PC-3 (cell line): ENCODE data around the gene ETFDH. TPM values are rescaled to one million over a fixed set of nuclear protein-coding genes. Genes with fewer than 3 reads are reported as not detected.

ENCODE experiments used
- ATAC-seq: fragments of 200-7000 bp; cut with Tn5 transposase; 2 replicates; pipeline ENCODE4 v1.9.1; 2020; ENCODE audit warnings: mild to moderate bottlenecking, moderate library complexity
- Bru-seq: library from RNA; stranded (reverse); fragments of 400-500 nt; gene quantifications from one replicate; lab custom pipeline; 2021; lab: Mats Ljungman, UMichigan
- BruChase-seq, 2 experiments: library from RNA; stranded (reverse); fragments of 400-500 nt; gene quantifications; one replicate each; lab custom pipeline; 2021; lab: Mats Ljungman, UMichigan
- BruUV-seq: library from RNA; stranded (reverse); fragments of 400-500 nt; replicated peaks from 2 replicates; lab custom pipeline; 2021; lab: Mats Ljungman, UMichigan
- CTCF ChIA-PET: fragments of 300-600 bp; sonication (Branson Sonifier 250); formaldehyde crosslinking; loops from one replicate; lab custom pipeline; 2022; ENCODE audit warnings: antibody characterized with exemption; lab: Charles Lee
- POLR2A ChIA-PET: fragments of 300-600 bp; sonication (Branson Sonifier 250); formaldehyde crosslinking; loops from one replicate; lab custom pipeline; 2022; ENCODE audit warnings: antibody characterized with exemption; ENCODE audit not compliant: unreplicated experiment; lab: Charles Lee
- DNase-seq: peaks from one replicate; pipeline ENCODE4 v3.0.0-alpha.2; 2015
- H2AFZ ChIP-seq: fragments of 300-600 bp; sonication (generic); 2 replicates; pipeline ENCODE4 v1.6.0; 2016; ENCODE audit warnings: antibody characterized with exemption, low read length
- H3F3A ChIP-seq: fragments of 300-600 bp; sonication (generic); one replicate; pipeline ENCODE4 v1.6.0; 2017; ENCODE audit warnings: antibody characterized with exemption, low read length, control low read depth, mild to moderate bottlenecking; ENCODE audit not compliant: unreplicated experiment
- H3K27ac ChIP-seq: fragments of 300-600 bp; sonication (generic); 2 replicates; pipeline ENCODE4 v1.5.1; 2016; ENCODE audit warnings: mild to moderate bottlenecking, low read length
- H3K27me3 ChIP-seq: fragments of 300-600 bp; sonication (generic); 2 replicates; pipeline ENCODE4 v1.6.1; 2016; ENCODE audit warnings: low read length, mixed read lengths
- H3K36me3 ChIP-seq: fragments of 300-600 bp; sonication (generic); 2 replicates; pipeline ENCODE4 v1.6.1; 2016; ENCODE audit warnings: low read depth, mixed run types, low read length, mixed read lengths
- H3K4me1 ChIP-seq: fragments of 300-600 bp; sonication (generic); 2 replicates; pipeline ENCODE4 v1.5.1; 2016; ENCODE audit warnings: low read length; ENCODE audit not compliant: insufficient read depth
- H3K4me2 ChIP-seq: fragments of 300-600 bp; sonication (generic); 2 replicates; pipeline ENCODE4 v1.6.0; 2016; ENCODE audit warnings: low read length
- H3K4me3 ChIP-seq: fragments of 300-600 bp; sonication (generic); 2 replicates; pipeline ENCODE4 v1.5.1; 2016; ENCODE audit warnings: mild to moderate bottlenecking, low read length, mixed read lengths
- H3K79me2 ChIP-seq: fragments of 300-600 bp; sonication (generic); 2 replicates; pipeline ENCODE4 v1.6.1; 2017; ENCODE audit warnings: low read length, mixed read lengths
- H3K9ac ChIP-seq: fragments of 300-600 bp; sonication (generic); 2 replicates; pipeline ENCODE4 v1.6.0; 2016; ENCODE audit warnings: mild to moderate bottlenecking, low read length
- H3K9me2 ChIP-seq: fragments of 300-600 bp; sonication (generic); replicated peaks from 2 replicates; pipeline ENCODE4 v1.6.1; 2016; ENCODE audit warnings: mixed run types, low read length, mixed read lengths
- H3K9me3 ChIP-seq: fragments of 300-600 bp; sonication (generic); 2 replicates; pipeline ENCODE4 v1.6.1; 2016; ENCODE audit warnings: low read length, mixed read lengths
- H4K20me1 ChIP-seq: fragments of 300-600 bp; sonication (generic); 2 replicates; pipeline ENCODE4 v1.6.1; 2016; ENCODE audit warnings: low read length, mixed read lengths
- EZH2 ChIP-seq: fragments of 300-600 bp; sonication (generic); IDR thresholded peaks from one replicate; pipeline ENCODE4 v1.6.1; 2017; ENCODE audit warnings: antibody characterized with exemption, mild to moderate bottlenecking, low read length; ENCODE audit not compliant: unreplicated experiment
- EZH2phosphoT487 ChIP-seq: fragments of 300-600 bp; sonication (generic); IDR thresholded peaks from 2 replicates; pipeline ENCODE4 v1.6.1; 2018; ENCODE audit warnings: mild to moderate bottlenecking, antibody characterized with exemption, low read length, borderline replicate concordance
- intact Hi-C: fragments of 100-400 bp; cut with micrococcal nuclease; formaldehyde crosslinking; loops from 2 replicates; pipeline ENCODE4 v1.9.0; 2023
- long read RNA-seq: library from polyadenylated mRNA; unstranded; transcript quantifications from one replicate; pipeline ENCODE4 v2.0.0, GENCODE V29; 2021; ENCODE audit not compliant: unreplicated experiment
- total RNA-seq: library from RNA; depleted of rRNA; stranded (reverse); fragments of >200 nt; gene quantifications from 2 replicates; pipeline ENCODE4 v1.2.3, GENCODE V29; 2014; rRNA removed
- TF ChIP-seq, protein P1 (sequence below): fragments of 300-600 bp; sonication (generic); conservative IDR thresholded peaks from 2 replicates; pipeline ENCODE4 v1.5.1; 2017; ENCODE audit warnings: antibody characterized with exemption, low read depth, mild to moderate bottlenecking, low read length

The ETFDH gene
- total RNA-seq (22.4 and 23.8 TPM in 2 replicates), Bru-seq, nascent RNA (percentile 64 among the genes with signal in this experiment), BruChase-seq, experiment 1, labeled RNA remaining after a 6-hour chase (percentile 68 among the genes with signal in this experiment), BruChase-seq, experiment 2, labeled RNA remaining after a 2-hour chase (percentile 77 among the genes with signal in this experiment)
- long read RNA-seq, transcript ETFDH-206 (13 exons, 3,282 nt), result major isoform, 47 of 62 reads
- long read RNA-seq, partial matches to known transcripts, result 2 of 62 reads
- long read RNA-seq, other reads (novel, unspliced or antisense), result 11 of 62 reads

DNA sequence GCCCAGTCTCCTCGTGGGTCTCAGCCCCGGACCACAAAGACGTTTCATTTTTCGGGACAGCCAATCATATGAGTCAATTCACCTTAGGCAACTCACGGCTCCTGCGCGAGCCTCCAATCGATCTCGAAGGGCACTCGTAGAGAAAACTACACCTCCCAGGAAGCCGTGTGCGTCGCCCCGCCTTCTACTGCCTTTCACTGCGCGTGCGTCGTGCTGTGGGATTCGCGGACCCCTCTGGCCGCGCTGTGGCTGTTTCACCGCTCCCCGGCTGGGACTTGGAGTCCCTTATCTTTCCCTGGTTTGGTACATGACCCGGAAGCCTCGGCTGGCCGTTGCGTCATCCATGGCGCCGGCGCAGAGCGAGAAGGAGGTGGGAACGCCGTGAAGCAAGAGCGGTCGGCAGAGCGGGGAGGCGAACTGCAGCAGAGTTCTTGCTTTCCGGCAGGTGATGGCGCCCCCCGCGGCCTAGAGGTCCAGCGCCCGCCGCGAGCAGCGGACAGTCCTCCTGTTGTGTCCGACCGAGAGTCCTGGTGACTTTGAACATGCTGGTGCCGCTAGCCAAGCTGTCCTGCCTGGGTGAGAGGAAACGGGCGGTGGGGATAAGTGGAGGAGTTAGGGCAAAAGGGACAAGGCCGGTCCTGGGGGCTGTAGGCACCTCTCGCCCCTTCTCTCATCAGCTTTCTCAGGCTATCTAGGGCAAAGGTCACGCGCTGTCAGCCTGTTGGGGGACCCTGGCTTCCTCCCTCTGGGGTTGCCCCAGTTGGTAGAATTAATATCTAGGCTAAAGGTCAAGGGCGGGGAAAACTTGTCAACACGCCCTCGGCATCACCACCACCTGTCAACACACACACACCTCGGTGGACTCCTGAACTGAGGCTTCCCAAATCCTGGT is at the start of gene ETFDH:
Gene ETFDH (plus strand): TSS at position 382 of the 892 bp plus-strand sequence. CDS start 161 bp downstream, at position 543.
- Histone ChIP-seq H3K27me3 (no peaks in the 10 kb centered on the region), H3K79me2 (peaks cover 55% of the 10 kb centered on the region)
- intact Hi-C loops, result no loop called here

DNA sequence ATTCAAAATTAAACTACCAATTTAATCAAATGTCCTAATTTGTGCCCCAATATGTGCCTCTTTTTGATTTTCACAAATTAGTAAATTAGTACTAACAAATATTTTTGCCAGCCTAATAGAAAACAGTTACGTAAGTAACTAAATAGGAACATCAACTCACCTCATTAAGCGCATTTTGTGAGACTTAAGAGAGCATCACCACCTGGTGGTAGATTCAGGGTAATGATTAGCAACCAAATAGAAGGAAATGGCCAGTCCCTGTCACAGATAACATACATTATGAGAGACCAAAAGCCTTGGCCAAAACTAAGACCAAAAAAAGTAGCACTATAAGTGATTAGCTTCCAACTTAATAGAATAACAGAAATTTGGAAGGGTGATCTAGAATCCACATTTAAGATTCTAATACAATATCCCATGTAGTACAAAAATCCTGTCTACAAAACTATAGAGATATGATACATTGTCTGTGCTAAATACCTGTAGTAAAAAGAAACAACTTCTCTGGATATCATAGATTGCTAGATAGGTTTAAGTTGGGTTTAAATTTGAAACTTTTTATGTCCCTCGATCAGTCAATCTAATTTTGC is 47.1 kb upstream of the ETFDH start:
- no peak for TF ChIP-seq EZH2
- TF ChIP-seq, protein P1, sequence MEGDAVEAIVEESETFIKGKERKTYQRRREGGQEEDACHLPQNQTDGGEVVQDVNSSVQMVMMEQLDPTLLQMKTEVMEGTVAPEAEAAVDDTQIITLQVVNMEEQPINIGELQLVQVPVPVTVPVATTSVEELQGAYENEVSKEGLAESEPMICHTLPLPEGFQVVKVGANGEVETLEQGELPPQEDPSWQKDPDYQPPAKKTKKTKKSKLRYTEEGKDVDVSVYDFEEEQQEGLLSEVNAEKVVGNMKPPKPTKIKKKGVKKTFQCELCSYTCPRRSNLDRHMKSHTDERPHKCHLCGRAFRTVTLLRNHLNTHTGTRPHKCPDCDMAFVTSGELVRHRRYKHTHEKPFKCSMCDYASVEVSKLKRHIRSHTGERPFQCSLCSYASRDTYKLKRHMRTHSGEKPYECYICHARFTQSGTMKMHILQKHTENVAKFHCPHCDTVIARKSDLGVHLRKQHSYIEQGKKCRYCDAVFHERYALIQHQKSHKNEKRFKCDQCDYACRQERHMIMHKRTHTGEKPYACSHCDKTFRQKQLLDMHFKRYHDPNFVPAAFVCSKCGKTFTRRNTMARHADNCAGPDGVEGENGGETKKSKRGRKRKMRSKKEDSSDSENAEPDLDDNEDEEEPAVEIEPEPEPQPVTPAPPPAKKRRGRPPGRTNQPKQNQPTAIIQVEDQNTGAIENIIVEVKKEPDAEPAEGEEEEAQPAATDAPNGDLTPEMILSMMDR, result peak; percentile 83
- ATAC-seq, result peak; percentile 63
- no TSS peak for BruUV-seq

More for the DNA sequence above, at the start of gene ETFDH:
- DNase-seq, result peak; percentile 96
- Histone ChIP-seq H4K20me1 (peaks cover 5% of the 10 kb centered on the region; the same call in 1 of the 2 replicates), H3K9me3 (no peaks in the 10 kb centered on the region), H3K9ac (peak within 1 kb of the TSS; percentile 88), H3K36me3 (peaks cover 2% of the 10 kb centered on the region; the same call in 1 of the 2 replicates), H3K4me3 (peak within 1 kb of the TSS; percentile 76), H3K9me2 (no peaks in the 10 kb centered on the region), H3F3A (no peaks in the 10 kb centered on the region), H3K27ac (peak within 1 kb of the TSS; percentile 67), H3K4me2 (peak within 1 kb of the TSS; percentile 89), H2AFZ (peak within 1 kb of the TSS; percentile 95), H3K4me1 (peaks cover 12% of the 10 kb centered on the region)
- peak; percentile 88 for ATAC-seq
- TF ChIP-seq, protein P1, result peak; percentile 72
- TF ChIP-seq EZH2, result no peak
- no peak for TF ChIP-seq EZH2phosphoT487
- ChIA-PET POLR2A (no interaction called here), CTCF (no interaction called here)
- BruUV-seq, result no TSS peak

More for the DNA sequence above, 47.1 kb upstream of the ETFDH start:
- no peaks in the 10 kb centered on the region for H3F3A ChIP-seq
- no peaks in the 10 kb centered on the region for H4K20me1 ChIP-seq
- ChIA-PET CTCF (no interaction called here), POLR2A (no interaction called here)
- no peaks in the 10 kb centered on the region for H3K79me2 ChIP-seq
- DNase-seq, result peak; percentile 75
- H3K4me3 ChIP-seq, result no peak overlapping the region
- H2AFZ ChIP-seq, result no peak overlapping the region
- H3K36me3 ChIP-seq, result no peaks in the 10 kb centered on the region
- H3K27ac ChIP-seq, result no peak overlapping the region
- no peaks in the 10 kb centered on the region for H3K27me3 ChIP-seq
- intact Hi-C loops, result loop anchor here (1.0 kb wide), 3 partner anchors 47 to 365 kb away; no protein-coding TSS in a partner anchor
- 0 out of 2 replicates have a peak, but pooled peaks cover 3% of the 10 kb centered on the region for H3K4me1 ChIP-seq
- H3K9me2 ChIP-seq, result no peaks in the 10 kb centered on the region
- no peaks in the 10 kb centered on the region for H3K9me3 ChIP-seq
- H3K9ac ChIP-seq, result no peak overlapping the region
- no peak overlapping the region for H3K4me2 ChIP-seq
